ENCODE data around the gene CNIH1.

The CNIH1 gene

DNA sequence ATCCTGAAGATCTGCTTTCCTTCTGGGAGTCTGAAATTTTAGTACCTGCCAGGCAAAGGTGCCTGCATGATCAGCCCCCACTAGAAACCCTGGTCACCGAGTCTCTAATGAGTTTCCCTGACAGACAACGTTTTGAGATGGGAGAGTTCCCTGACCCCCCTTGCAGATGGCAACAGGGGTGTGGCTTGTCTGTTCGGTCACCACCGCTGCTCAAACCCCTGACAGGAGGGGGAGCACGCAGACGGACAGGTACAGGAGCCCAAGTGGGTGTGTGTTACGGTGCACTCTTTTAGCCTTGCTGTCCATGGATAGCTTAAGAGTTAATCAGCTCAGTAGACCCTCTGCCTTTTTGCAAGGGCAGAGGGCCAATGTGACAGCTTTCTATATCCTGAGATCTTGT, 63.7 kb downstream of the CNIH1 start:
- DNase-seq: no peak

DNA sequence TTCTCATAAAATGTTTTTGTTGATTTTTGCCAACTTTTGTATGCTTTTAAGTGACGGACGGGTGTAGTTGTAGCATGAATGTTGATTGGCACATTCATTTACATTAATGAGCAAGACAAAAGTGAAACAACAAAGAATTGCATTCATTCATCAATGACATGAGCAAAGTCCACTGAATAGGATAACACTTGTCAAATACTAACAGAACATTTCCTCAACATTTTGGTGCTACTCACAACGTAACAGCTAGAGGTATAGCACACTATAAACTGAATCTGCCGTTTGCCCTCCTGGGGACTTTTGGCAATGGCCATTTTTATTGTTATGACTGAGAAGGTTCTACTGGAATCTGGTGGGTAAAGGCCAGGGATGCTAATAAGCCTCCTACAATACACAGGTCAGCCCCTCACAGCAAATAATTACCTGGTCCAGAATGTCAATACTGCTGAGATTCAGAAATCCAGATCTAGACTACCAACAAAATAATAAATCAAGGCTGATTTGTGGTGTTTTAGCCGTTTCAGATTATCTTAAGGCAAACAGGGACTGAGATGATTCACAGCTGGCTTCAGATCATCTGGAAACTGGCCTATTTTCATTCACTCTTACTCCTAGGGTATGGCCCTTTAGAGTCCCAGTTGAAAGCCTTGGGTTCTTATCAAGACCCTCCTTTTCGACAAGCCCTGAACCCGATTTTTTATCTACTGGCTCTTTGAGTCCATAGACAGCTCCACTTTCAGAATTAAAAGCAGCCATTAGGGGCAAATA, 66.9 kb downstream of the CNIH1 start:
- DNase-seq: no peak

All from NCI-H1694 (cell line).